ENCODE results near the gene DCST2.

- TF ChIP-seq CTCF (IDR thresholded peaks at IDR 0.05; ENCODE audit: low read depth, low read length) (peak; percentile 88), EZH2phosphoT487 (IDR thresholded peaks at IDR 0.05; ENCODE audit: low read depth) (no peak)
Observed at GRCh38 chr1:155044812-155045657, 11.5 kb upstream of the DCST2 start.
